Measurements from ENCODE around the gene LZTS2. TPM values are rescaled to one million over a fixed set of nuclear protein-coding genes. Genes with fewer than 3 reads are reported as not detected.
"Not testable (repeated sequence)": the region's sequence is repeated elsewhere in the genome, so short reads cannot be mapped to it uniquely, and the experiment has no call there.

The LZTS2 gene
- total and polyA plus RNA-seq, 4 donors = 15.1 to 37.9 (median 28.9) TPM

GRCh38 chr10:100969187-100970075, 30.2 kb upstream of the LZTS2 start, which contains the start of gene SEMA4G:
Gene SEMA4G, plus strand, starts transcription at chr10:100969504. Its CDS starts 3,409 bp downstream, at chr10:100972913.
- peak; percentile 15 to 87 (median 39) for DNase-seq (ENCODE audit: low read depth in 4 of 6, low spot score in 6 of 6)

GRCh38 chr10:100970076-100970913, 29.3 kb upstream of the LZTS2 start:
- no CpG with 5 or more reads among the region's 13 CpGs for WGBS (ENCODE audit: insufficient coverage)
- peak in 2 of 6 donors; percentile 38 to 63 for DNase-seq (ENCODE audit: low read depth in 4 of 6, low spot score in 6 of 6)
- H3K9me3 ChIP-seq (ENCODE audit: control insufficient read depth, insufficient read depth, low read length) = no peaks in the 10 kb centered on the region
- no peaks in the 10 kb centered on the region for H3K27me3 ChIP-seq (ENCODE audit: control insufficient read depth, insufficient read depth, low read length)
- H3K4me1 ChIP-seq (ENCODE audit: control insufficient read depth, insufficient read depth, low read length) = peaks cover 23% of the 10 kb centered on the region
- peaks cover 21% of the 10 kb centered on the region for H3K36me3 ChIP-seq (ENCODE audit: control insufficient read depth, insufficient read depth, low read length)
- H3K27ac ChIP-seq (ENCODE audit: low read depth, low read length) = no peak overlapping the region
- peak overlapping the region; percentile 30 for H3K4me3 ChIP-seq (ENCODE audit: low read depth, low read length)

More at GRCh38 chr10:100969187-100970075, 30.2 kb upstream of the LZTS2 start, which contains the start of gene SEMA4G:
- Histone ChIP-seq H3K27ac (ENCODE audit: low read depth, low read length) (no peak within 1 kb of the TSS), H3K9me3 (ENCODE audit: control insufficient read depth, insufficient read depth, low read length) (no peaks in the 10 kb centered on the region), H3K36me3 (ENCODE audit: control insufficient read depth, insufficient read depth, low read length) (peaks cover 21% of the 10 kb centered on the region), H3K4me3 (ENCODE audit: low read depth, low read length) (peak within 1 kb of the TSS; percentile 30), H3K27me3 (ENCODE audit: control insufficient read depth, insufficient read depth, low read length) (no peaks in the 10 kb centered on the region), H3K4me1 (ENCODE audit: control insufficient read depth, insufficient read depth, low read length) (peaks cover 23% of the 10 kb centered on the region)
- WGBS (ENCODE audit: insufficient coverage) = 0% methylated on average over 51 of the region's 70 CpGs

GRCh38 chr10:100970914-100971811, 28.4 kb upstream of the LZTS2 start:
- H3K9me3 ChIP-seq (ENCODE audit: control insufficient read depth, insufficient read depth, low read length) = no peaks in the 10 kb centered on the region
- no peaks in the 10 kb centered on the region for H3K27me3 ChIP-seq (ENCODE audit: control insufficient read depth, insufficient read depth, low read length)
- H3K4me1 ChIP-seq (ENCODE audit: control insufficient read depth, insufficient read depth, low read length) = peaks cover 23% of the 10 kb centered on the region
- no peak overlapping the region for H3K27ac ChIP-seq (ENCODE audit: low read depth, low read length)
- DNase-seq (ENCODE audit: low read depth in 4 of 6, low spot score in 6 of 6) = no peak
- WGBS (ENCODE audit: insufficient coverage) = 69% methylated on average over 3 of the region's 4 CpGs
- H3K4me3 ChIP-seq (ENCODE audit: low read depth, low read length) = no peak overlapping the region
- H3K36me3 ChIP-seq (ENCODE audit: control insufficient read depth, insufficient read depth, low read length) = peaks cover 20% of the 10 kb centered on the region

GRCh38 chr10:100972115-100972903, 27.3 kb upstream of the LZTS2 start:
- Histone ChIP-seq H3K4me3 (ENCODE audit: low read depth, low read length) (no peak overlapping the region), H3K27me3 (ENCODE audit: control insufficient read depth, insufficient read depth, low read length) (no peaks in the 10 kb centered on the region), H3K9me3 (ENCODE audit: control insufficient read depth, insufficient read depth, low read length) (no peaks in the 10 kb centered on the region), H3K27ac (ENCODE audit: low read depth, low read length) (no peak overlapping the region), H3K36me3 (ENCODE audit: control insufficient read depth, insufficient read depth, low read length) (peaks cover 23% of the 10 kb centered on the region), H3K4me1 (ENCODE audit: control insufficient read depth, insufficient read depth, low read length) (peaks cover 23% of the 10 kb centered on the region)
- no peak for DNase-seq (ENCODE audit: low read depth in 4 of 6, low spot score in 6 of 6)
- WGBS (ENCODE audit: insufficient coverage) = 62% methylated on average over 10 of the region's 13 CpGs

GRCh38 chr10:100972904-100973535, 26.6 kb upstream of the LZTS2 start:
- Histone ChIP-seq H3K4me3 (ENCODE audit: low read depth, low read length) (no peak overlapping the region), H3K9me3 (ENCODE audit: control insufficient read depth, insufficient read depth, low read length) (no peaks in the 10 kb centered on the region), H3K27me3 (ENCODE audit: control insufficient read depth, insufficient read depth, low read length) (no peaks in the 10 kb centered on the region), H3K36me3 (ENCODE audit: control insufficient read depth, insufficient read depth, low read length) (peaks cover 26% of the 10 kb centered on the region), H3K4me1 (ENCODE audit: control insufficient read depth, insufficient read depth, low read length) (peaks cover 23% of the 10 kb centered on the region), H3K27ac (ENCODE audit: low read depth, low read length) (no peak overlapping the region)
- WGBS (ENCODE audit: insufficient coverage) = 91% methylated on average over 4 of the region's 6 CpGs
- DNase-seq (ENCODE audit: low read depth in 4 of 6, low spot score in 6 of 6) = no peak

GRCh38 chr10:100975397-100975796, 24.2 kb upstream of the LZTS2 start:
- not testable (repeated sequence) for H3K4me3 ChIP-seq (ENCODE audit: low read depth, low read length); H3K27me3 ChIP-seq (ENCODE audit: control insufficient read depth, insufficient read depth, low read length); DNase-seq (ENCODE audit: low read depth in 4 of 6, low spot score in 6 of 6); H3K9me3 ChIP-seq (ENCODE audit: control insufficient read depth, insufficient read depth, low read length); H3K27ac ChIP-seq (ENCODE audit: low read depth, low read length)
- Histone ChIP-seq H3K36me3 (ENCODE audit: control insufficient read depth, insufficient read depth, low read length) (peaks cover 49% of the 10 kb centered on the region), H3K4me1 (ENCODE audit: control insufficient read depth, insufficient read depth, low read length) (peaks cover 10% of the 10 kb centered on the region)
- WGBS (ENCODE audit: insufficient coverage) = 92% methylated on average over 8 of the region's 8 CpGs

GRCh38 chr10:100976906-100977305, 22.7 kb upstream of the LZTS2 start:
- no peaks in the 10 kb centered on the region for H3K27me3 ChIP-seq (ENCODE audit: control insufficient read depth, insufficient read depth, low read length)
- H3K36me3 ChIP-seq (ENCODE audit: control insufficient read depth, insufficient read depth, low read length) = peaks cover 61% of the 10 kb centered on the region
- 86% methylated on average over 3 of the region's 3 CpGs for whole genome bisulfite sequencing (ENCODE audit: insufficient coverage)
- H3K9me3 ChIP-seq (ENCODE audit: control insufficient read depth, insufficient read depth, low read length) = no peaks in the 10 kb centered on the region
- H3K27ac ChIP-seq (ENCODE audit: low read depth, low read length) = no peak overlapping the region
- peaks cover 3% of the 10 kb centered on the region for H3K4me1 ChIP-seq (ENCODE audit: control insufficient read depth, insufficient read depth, low read length)
- no peak overlapping the region for H3K4me3 ChIP-seq (ENCODE audit: low read depth, low read length)
- no peak for DNase-seq (ENCODE audit: low read depth in 4 of 6, low spot score in 6 of 6)

GRCh38 chr10:100977436-100977835, 22.2 kb upstream of the LZTS2 start:
- H3K4me3 ChIP-seq (ENCODE audit: low read depth, low read length) = no peak overlapping the region
- H3K4me1 ChIP-seq (ENCODE audit: control insufficient read depth, insufficient read depth, low read length) = no peaks in the 10 kb centered on the region
- no peaks in the 10 kb centered on the region for H3K27me3 ChIP-seq (ENCODE audit: control insufficient read depth, insufficient read depth, low read length)
- peaks cover 66% of the 10 kb centered on the region for H3K36me3 ChIP-seq (ENCODE audit: control insufficient read depth, insufficient read depth, low read length)
- H3K9me3 ChIP-seq (ENCODE audit: control insufficient read depth, insufficient read depth, low read length) = no peaks in the 10 kb centered on the region
- 90% methylated on average over 2 of the region's 6 CpGs for WGBS (ENCODE audit: insufficient coverage)
- no peak for DNase-seq (ENCODE audit: low read depth in 4 of 6, low spot score in 6 of 6)
- no peak overlapping the region for H3K27ac ChIP-seq (ENCODE audit: low read depth, low read length)

Data from spinal cord (tissue), 10 donors.